ENCODE data around the gene SHISA5.

- TF ChIP-seq CTCF (IDR thresholded peaks at IDR 0.05) = no peak
- no peak for TF ChIP-seq EZH2 (IDR thresholded peaks at IDR 0.05; ENCODE audit: borderline replicate concordance, insufficient read depth, low read depth, low read length, poor library complexity, severe bottlenecking)
Measured at GRCh38 chr3:48518069-48518468, 14.1 kb upstream of the SHISA5 start.

Measured in B cell (primary cell).